SK-N-SH treated with all-trans-retinoic acid at 6 μM for 48 hours (cell line): Measurements from ENCODE around the gene GNPTG.

Source experiments
- ATAC-seq: fragments of 200-7000 bp; cut with Tn5 transposase; 3 replicates; pipeline ENCODE4 v1.9.1; 2020; ENCODE audit warnings: mild to moderate bottlenecking, moderate library complexity
- ARNTL ChIP-seq: fragments of 450-650 bp; formaldehyde crosslinking; IDR thresholded peaks from 2 replicates; pipeline ENCODE4 v1.5.0; 2020; ENCODE audit warnings: low read depth, mild to moderate bottlenecking, moderate library complexity, borderline replicate concordance
- BACH2 ChIP-seq: fragments of 250-450 bp; sonication (Bioruptor Pico); IDR thresholded peaks from 2 replicates; pipeline ENCODE4 v1.9.0; 2021; ENCODE audit warnings: mild to moderate bottlenecking, borderline replicate concordance
- CSDC2 ChIP-seq: fragments of 250-450 bp; sonication (Bioruptor Pico); IDR thresholded peaks from 2 replicates; pipeline ENCODE4 v1.5.0; 2020; ENCODE audit warnings: mild to moderate bottlenecking, moderate library complexity
- CSRNP3 ChIP-seq: fragments of 250-450 bp; sonication (Bioruptor Pico); IDR thresholded peaks from 2 replicates; pipeline ENCODE4 v1.5.1; 2021; ENCODE audit warnings: mild to moderate bottlenecking, moderate library complexity
- ESRRG ChIP-seq: fragments of 250-450 bp; sonication (Bioruptor Pico); IDR thresholded peaks from 2 replicates; pipeline ENCODE4 v1.6.1; 2021; ENCODE audit warnings: mild to moderate bottlenecking
- GLIS3 ChIP-seq: fragments of 250-450 bp; sonication (Bioruptor Pico); IDR thresholded peaks from 2 replicates; pipeline ENCODE4 v1.5.0; 2020; ENCODE audit warnings: mild to moderate bottlenecking, moderate library complexity
- ISL1 ChIP-seq: fragments of 250-450 bp; sonication (Bioruptor Pico); IDR thresholded peaks from 2 replicates; pipeline ENCODE4 v2.1.2; 2022; ENCODE audit warnings: mild to moderate bottlenecking, moderate library complexity
- OSR1 ChIP-seq: fragments of 250-450 bp; sonication (Bioruptor Pico); IDR thresholded peaks from 2 replicates; pipeline ENCODE4 v1.8.0; 2022; ENCODE audit warnings: moderate library complexity, mild to moderate bottlenecking, inconsistent platforms
- PATZ1 ChIP-seq: fragments of 250-450 bp; sonication (Bioruptor Pico); IDR thresholded peaks from 2 replicates; pipeline ENCODE4 v1.8.0; 2020; ENCODE audit warnings: mild to moderate bottlenecking, moderate library complexity, borderline replicate concordance
- POU6F1 ChIP-seq: fragments of 250-450 bp; sonication (Bioruptor Pico); IDR thresholded peaks from 2 replicates; pipeline ENCODE4 v1.8.0; 2021; ENCODE audit warnings: low read depth, mild to moderate bottlenecking, moderate library complexity, borderline replicate concordance
- PPARA ChIP-seq: fragments of 250-450 bp; sonication (Bioruptor Pico); IDR thresholded peaks from 2 replicates; pipeline ENCODE4 v1.5.0; 2020; ENCODE audit warnings: mild to moderate bottlenecking, borderline replicate concordance
- RARB ChIP-seq: fragments of 250-450 bp; sonication (Bioruptor Pico); IDR thresholded peaks from 2 replicates; pipeline ENCODE4 v1.8.0; 2021; ENCODE audit warnings: mild to moderate bottlenecking, moderate library complexity
- TCF4 ChIP-seq: fragments of 250-450 bp; sonication (Bioruptor Pico); IDR thresholded peaks from 2 replicates; pipeline ENCODE4 v1.8.0; 2021; ENCODE audit warnings: mild to moderate bottlenecking, moderate library complexity, borderline replicate concordance
- TSHZ2 ChIP-seq: fragments of 250-450 bp; sonication (Bioruptor Pico); IDR thresholded peaks from 2 replicates; pipeline ENCODE4 v1.5.0; 2020; ENCODE audit warnings: mild to moderate bottlenecking, moderate library complexity
- ZC3H10 ChIP-seq: fragments of 250-450 bp; sonication (Bioruptor Pico); IDR thresholded peaks from 2 replicates; pipeline ENCODE4 v1.5.1; 2021; ENCODE audit warnings: mild to moderate bottlenecking, moderate library complexity
- ZFP3 ChIP-seq: fragments of 250-450 bp; sonication (Bioruptor Pico); IDR thresholded peaks from 2 replicates; pipeline ENCODE4 v1.5.0; 2020; ENCODE audit warnings: mild to moderate bottlenecking, moderate library complexity
- ZFP30 ChIP-seq: fragments of 450-650 bp; formaldehyde crosslinking; IDR thresholded peaks from 2 replicates; pipeline ENCODE4 v1.5.0; 2022; ENCODE audit warnings: mild to moderate bottlenecking, moderate library complexity
- ZNF565 ChIP-seq: fragments of 450-650 bp; formaldehyde crosslinking; conservative IDR thresholded peaks from 2 replicates; pipeline ENCODE4 v1.5.0; 2020; ENCODE audit warnings: low read depth, mild to moderate bottlenecking, moderate library complexity
- ZNF70 ChIP-seq: fragments of 450-650 bp; formaldehyde crosslinking; IDR thresholded peaks from 2 replicates; pipeline ENCODE4 v1.5.0; 2020; ENCODE audit warnings: mild to moderate bottlenecking, moderate library complexity
- ZNF8 ChIP-seq: fragments of 450-650 bp; formaldehyde crosslinking; IDR thresholded peaks from 2 replicates; pipeline ENCODE4 v1.5.0; 2020; ENCODE audit warnings: mild to moderate bottlenecking, moderate library complexity

The GNPTG gene

GRCh38 chr16:1407753-1408152 lies 56.0 kb downstream of the GNPTG start:
- no peak; the same call in 2 of the 3 replicates for ATAC-seq

DNA sequence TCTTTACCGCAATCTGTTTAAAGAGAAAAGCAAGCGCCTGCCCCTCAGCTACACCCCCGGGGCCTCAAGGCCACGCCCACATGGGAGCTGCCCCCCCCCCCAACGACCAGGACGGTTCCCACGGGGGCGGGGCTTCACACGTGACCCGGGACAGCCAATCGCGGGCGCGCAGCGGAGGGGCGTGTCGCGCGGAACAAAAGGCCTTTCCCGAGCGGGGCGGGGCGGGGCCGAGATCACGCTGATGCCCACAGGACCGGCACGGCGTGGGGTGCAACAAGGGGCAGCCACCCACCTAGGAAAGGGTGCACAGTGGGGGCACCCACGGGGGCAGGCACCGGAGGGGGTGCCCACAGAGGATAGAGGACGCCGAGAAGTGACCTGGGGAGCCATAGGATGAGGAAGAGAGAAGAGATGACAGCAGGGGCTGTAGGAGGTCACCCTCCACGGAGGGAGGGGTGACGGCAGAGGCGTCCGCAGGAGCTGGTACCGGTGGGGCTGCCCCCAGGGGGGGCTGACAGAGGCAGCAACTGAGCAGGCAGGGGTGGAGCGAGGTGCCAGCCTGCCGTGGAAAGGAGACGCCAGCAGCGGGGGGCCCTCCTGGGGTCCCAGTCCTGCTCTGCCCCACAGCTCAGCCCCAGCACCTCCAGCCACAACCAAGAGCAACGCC lies 56.6 kb downstream of the GNPTG start:
- ATAC-seq = peak; percentile 95
- TF ChIP-seq PATZ1 (CRISPR knock-in tag) = peak; percentile 95
- TF ChIP-seq TCF4 (CRISPR knock-in tag) = no peak
- TF ChIP-seq ZC3H10 (CRISPR knock-in tag) = no peak
- TF ChIP-seq, all 23 proteins: peak for 1

More at GRCh38 chr16:1407753-1408152, 56.0 kb downstream of the GNPTG start:
- no peak for TF ChIP-seq ZC3H10 (CRISPR knock-in tag)
- no peak for TF ChIP-seq ZNF565 (CRISPR knock-in tag)
- no peak for TF ChIP-seq OSR1 (CRISPR knock-in tag)
- no peak for TF ChIP-seq TSHZ2 (CRISPR knock-in tag)
- no peak for TF ChIP-seq BACH2 (CRISPR knock-in tag)
- no peak for TF ChIP-seq ISL1 (CRISPR knock-in tag)
- TF ChIP-seq RARB = no peak
- no peak for TF ChIP-seq CSDC2
- no peak for TF ChIP-seq ZNF8 (CRISPR knock-in tag)
- TF ChIP-seq ARNTL (CRISPR knock-in tag) = no peak
- TF ChIP-seq TCF4 (CRISPR knock-in tag) = no peak
- TF ChIP-seq POU6F1 (CRISPR knock-in tag) = no peak
- no peak for TF ChIP-seq ZNF70
- no peak for TF ChIP-seq PPARA
- TF ChIP-seq ZFP30 (CRISPR knock-in tag) = no peak
- no peak for TF ChIP-seq ESRRG (CRISPR knock-in tag)

DNA sequence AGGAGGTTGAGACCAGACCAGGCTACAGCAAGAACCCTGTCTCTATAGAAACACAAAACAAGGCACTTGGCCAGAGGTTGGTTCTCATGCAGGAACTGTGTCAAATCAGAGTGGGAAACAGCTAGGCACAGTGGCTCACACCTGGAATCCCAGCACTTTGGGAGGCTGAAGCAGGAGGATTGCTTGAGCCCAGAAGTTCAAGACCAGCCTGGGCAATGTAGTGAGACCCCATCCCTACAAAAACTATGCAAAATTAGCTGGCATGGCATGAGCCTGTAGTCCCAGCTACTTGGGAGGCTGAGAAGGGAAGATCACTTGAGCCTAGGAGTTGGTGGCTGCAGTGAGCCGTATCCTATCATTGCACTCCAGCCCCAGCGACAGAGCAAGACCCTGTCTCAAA lies 61.1 kb downstream of the GNPTG start:
- no peak for ATAC-seq
- TF ChIP-seq ZNF70 (no peak), ESRRG (CRISPR knock-in tag) (no peak), GLIS3 (CRISPR knock-in tag) (no peak), ZFP3 (no peak), RARB (no peak), ZNF565 (CRISPR knock-in tag) (no peak), CSRNP3 (CRISPR knock-in tag) (no peak), TCF4 (CRISPR knock-in tag) (no peak)
